ENCODE results near the gene KMT5B.

GRCh38 chr11:68202165-68202564 lies 10.9 kb downstream of the KMT5B start:
- no peak for TF ChIP-seq POLR2A (IDR thresholded peaks at IDR 0.05)
- no peak for TF ChIP-seq CTCF (IDR thresholded peaks at IDR 0.05)

All from body of pancreas (tissue), 4 donors.